ENCODE data around the gene IGLL1.
"Not testable (repeated sequence)": the region's sequence is repeated elsewhere in the genome, so short reads cannot be mapped to it uniquely, and the experiment has no call there.

Gene IGLL1

DNA sequence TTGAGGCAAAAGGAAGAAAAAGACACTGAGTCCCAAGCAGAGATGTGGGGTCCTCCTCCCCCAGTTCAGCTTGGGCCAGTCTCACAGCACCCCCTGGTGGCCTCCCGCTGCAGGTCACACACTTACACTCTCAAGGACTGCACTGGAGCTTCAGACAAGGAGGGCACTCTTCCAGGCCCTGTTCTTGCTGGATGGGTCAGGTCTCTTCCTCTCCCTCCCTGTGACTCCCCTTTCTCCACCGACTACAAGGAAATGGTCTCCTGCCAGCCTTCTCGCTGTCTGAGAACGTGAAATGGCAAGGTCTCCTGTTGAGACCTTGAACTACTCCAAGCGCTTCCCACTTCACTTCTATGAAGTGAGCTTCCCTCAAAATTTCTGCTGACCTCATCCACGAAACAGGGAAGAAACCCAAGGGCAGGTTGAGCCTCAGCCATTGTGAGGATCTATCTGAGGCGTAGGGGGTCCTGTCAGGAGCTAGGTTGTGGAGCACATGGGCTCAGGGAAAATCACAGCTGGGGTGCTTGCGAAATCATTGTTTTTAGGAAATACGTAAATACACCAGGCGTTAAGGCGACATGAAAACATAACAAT is 11.2 kb upstream of the IGLL1 start:
- FAIRE-seq, result no peak

GRCh38 chr22:23583836-23584235 is 3.7 kb upstream of the IGLL1 start:
- FAIRE-seq, result no peak

- FAIRE-seq, result no peak
Observed at GRCh38 chr22:23583153-23583552, 3.1 kb upstream of the IGLL1 start.

DNA sequence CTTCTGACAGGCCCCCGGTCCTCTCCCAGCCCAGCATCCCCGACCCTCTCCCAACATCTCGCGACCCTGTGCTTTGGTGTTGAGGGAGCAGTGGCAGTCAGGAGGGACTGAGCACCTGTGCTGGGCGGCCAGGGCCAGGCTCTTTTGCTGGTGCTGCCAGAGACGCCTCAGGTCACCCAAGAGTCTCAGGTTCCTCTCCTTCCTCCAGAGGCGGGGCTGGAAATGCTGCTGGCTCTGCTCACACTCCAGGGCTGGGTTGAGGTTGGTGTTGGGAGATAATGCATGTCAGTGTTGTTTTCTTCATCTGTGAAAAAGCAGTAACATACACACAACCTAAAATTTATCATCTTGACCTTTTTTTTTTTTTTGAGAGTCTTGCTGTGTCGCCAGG is 1.2 kb upstream of the IGLL1 start:
- no peak for FAIRE-seq

DNA sequence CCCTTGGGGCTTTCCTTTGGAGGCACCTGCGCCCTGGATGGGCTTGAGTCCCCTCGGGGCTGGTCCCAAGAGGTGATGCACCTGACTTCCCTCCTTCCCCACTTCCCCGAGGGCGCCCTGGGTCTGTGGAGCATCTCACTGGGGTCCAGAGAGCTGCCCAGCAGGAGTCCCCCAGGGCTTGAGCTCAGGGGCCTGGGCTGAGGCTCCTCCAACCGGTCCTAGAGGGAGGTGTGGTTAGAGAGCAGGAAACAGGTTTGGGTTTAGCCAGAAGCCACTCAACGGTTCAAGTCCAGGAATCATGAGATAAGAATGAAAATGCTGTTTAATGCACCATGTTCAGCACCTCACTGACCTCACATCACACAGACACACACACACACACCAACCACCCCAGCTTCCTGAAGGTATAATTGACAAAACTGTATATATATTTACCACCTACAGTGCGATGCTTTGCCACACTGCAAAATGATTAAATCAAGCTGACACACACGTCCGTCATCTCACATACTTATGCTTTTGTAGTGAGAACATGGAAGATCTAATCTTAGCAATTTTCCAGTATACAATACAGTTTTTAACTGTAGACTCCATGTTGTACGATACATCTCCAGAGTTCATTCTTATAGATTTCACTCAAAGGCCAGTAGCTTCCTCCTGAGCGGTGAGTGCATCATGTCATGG is 628 bp upstream of the IGLL1 start:
- no peak for FAIRE-seq

GRCh38 chr22:23579280-23579679 is 810 bp downstream of the IGLL1 start:
- no peak for FAIRE-seq

- no peak for FAIRE-seq
Observed at GRCh38 chr22:23578306-23578705, 1.8 kb downstream of the IGLL1 start.

DNA sequence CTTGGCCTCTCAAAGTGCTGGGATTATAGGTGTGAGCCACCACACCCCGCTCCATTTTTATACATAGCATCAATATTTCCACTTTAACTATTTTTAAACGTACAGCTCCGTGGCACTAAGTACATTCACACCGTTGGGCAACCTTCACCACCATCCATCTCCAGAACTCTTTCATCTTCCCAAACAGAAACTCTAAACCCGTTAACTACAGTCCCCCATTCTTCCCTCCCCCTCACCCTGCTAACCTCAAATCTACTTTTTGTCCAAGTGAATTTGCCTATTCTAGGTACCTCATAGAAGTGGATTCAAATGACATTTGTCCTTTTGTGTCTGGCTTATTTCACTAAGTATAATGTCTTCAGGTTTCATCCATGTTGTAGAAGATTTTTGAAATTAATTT is 3.4 kb downstream of the IGLL1 start:
- FAIRE-seq, result no peak

DNA sequence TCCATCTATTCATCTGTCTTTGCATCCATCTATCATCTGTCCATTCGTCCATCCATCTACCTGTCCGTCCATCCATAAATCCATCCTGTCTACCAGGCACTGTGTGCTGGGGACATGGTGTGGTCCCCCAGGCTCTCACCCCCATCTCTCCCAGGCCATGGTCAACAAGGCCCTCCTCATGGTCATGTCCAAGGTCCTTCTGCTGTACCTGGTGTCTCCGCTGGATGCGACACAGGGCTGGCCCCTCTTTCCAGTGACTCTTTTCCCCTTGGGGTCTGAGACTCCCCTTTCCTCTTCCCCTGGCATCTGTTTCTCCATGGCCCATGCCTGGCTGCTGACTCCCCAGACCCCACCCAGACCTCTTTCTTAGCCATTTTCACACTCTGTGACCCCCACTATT is 4.5 kb downstream of the IGLL1 start:
- no peak for FAIRE-seq

- FAIRE-seq, result no peak
Observed at GRCh38 chr22:23574877-23575276, 5.2 kb downstream of the IGLL1 start.

- no peak for FAIRE-seq
Observed at GRCh38 chr22:23574371-23574811, 5.7 kb downstream of the IGLL1 start.

GRCh38 chr22:23573701-23574235 is 6.3 kb downstream of the IGLL1 start:
- not testable (repeated sequence) for FAIRE-seq

- not testable (repeated sequence) for FAIRE-seq
Observed at GRCh38 chr22:23573106-23573505, 7.0 kb downstream of the IGLL1 start.

DNA sequence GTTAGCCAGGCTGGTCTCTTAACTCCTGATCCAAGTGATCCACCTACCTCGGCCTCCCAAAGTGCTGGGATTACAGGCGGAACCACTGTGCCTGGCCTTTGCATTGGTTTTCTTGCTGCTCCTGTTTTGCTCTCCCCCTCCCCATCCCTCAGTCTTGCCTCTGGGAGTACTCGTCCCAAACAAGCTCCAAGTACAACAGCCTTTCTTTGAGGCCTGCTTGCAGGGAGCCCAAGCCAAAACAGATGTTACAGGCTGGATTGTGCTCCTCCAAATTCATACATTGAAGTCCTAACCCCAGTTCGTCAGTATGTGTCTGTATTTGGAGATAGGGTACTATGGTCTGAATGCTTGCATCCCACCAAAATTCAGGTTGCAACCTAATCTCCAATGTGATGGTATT is 8.6 kb downstream of the IGLL1 start:
- FAIRE-seq, result no peak

DNA sequence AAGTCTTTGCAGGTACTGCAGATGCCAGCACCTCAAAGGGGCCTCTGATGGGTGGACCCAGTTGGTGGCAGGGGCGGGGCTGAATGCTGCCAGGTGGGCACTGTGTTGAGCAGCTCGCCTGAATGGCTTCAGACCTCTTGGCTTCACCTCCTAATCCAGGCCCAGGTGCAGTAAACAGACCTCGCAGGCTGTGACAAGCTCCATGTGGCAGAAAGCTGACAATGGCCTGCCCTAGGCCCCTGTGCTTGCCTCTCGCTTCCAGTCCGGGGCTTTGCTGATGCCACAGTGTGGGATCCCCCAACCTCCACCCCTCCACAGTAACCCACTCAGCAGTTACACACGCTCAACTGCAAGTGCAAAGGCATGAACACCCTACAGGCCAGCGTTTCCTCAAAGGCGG is 9.4 kb downstream of the IGLL1 start:
- FAIRE-seq, result no peak

DNA sequence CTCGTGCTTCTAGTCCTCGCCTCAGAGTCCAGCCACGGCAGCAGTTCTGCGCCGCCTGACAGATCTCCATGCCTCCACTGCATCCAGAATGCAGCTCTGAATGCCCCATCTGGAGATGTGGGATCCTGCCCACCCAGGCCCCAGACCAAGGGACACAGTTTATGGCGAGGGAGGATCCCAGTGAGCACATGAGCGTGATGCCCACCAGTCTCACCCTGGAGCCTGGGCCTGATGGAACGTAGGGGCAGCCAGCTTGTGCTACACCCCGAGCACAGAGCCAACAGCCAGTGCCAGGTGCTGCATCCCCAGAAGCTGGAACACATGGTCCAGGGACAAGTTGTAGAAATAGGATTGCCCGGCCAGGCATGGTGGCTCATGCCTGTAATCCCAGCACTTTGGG is 10.4 kb downstream of the IGLL1 start:
- FAIRE-seq, result no peak

DNA sequence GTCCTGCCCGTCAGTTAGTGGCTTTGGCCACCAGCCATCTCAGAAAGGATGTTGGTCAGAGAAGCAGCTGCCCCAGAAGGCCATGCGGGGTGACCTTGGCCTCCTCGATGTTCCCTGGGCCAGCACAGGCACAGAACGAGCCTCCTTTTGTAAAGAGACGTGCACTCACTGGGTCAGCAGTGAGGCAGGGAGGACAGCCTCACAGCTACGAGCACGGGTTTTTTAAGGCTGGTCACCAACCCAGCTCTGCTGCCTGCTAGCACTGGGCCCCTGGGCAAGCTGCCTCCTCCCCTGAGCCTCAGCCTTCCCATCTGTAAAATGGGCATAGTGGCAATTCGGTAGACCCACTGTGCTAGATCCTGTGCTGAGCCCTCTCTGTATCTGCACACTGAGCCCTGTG is 10.8 kb downstream of the IGLL1 start:
- no peak for FAIRE-seq

DNA sequence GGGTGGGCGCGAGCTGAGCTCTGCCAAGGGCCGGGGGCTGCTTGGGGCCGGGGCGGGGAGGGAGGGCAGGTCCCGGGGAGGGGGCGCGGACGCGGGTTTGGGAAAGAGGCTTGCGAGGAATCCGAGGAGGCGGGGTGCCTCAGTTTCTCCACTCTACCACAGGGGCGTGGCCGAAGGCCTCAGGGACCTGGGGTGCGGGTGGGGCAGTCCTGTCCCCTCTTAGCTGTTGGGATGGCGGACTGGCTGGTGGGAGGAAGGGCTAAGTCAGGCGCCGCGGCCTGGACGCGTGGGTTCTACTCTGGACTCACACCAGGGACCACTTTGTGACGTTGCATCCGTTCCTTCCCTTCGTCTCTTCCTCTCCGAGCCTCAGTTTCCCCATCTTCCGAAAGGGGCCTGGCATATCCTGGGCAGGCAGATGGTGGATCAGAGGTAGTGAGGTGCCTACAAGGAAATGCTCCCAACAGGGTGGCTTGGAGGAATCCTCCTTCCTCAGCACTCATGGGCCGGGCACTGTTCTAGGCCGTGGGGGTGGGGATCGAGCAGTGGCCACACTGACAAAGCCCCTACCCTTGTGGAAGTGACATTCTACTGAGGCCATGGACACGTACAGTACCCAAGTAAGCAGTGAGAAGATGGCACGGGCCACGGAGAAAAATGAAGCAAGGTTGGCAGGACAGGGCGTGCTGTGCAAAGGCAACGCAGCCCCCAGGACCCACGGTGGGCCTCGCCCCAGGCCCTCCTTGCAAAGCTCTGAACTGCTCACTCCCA is 13.2 kb downstream of the IGLL1 start:
- FAIRE-seq, result no peak

GRCh38 chr22:23565915-23566704 is 14.0 kb downstream of the IGLL1 start:
- no peak for FAIRE-seq

- no peak for FAIRE-seq
Observed at GRCh38 chr22:23565305-23565914, 14.7 kb downstream of the IGLL1 start.

GRCh38 chr22:23564276-23564675 is 15.8 kb downstream of the IGLL1 start:
- FAIRE-seq, result no peak

DNA sequence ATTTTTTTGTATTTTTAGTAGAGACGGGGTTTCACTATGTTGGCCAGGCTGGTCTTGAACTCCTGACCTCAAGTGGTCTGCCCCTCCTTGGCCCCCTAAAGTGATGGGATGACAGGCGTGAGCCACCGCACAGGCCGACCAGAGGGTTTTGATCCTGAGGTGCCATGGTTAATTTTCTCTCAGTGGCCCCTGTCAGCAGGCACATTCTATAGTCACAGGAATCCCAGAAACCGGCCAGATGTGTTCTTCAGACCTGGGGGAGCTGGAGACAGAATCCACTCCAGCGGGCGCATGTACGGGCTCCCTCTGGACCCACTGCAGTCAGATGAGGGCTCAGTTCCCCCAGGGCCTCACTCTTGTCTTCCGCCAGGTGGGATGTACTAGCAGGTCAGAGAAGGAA is 17.0 kb downstream of the IGLL1 start:
- FAIRE-seq, result no peak

DNA sequence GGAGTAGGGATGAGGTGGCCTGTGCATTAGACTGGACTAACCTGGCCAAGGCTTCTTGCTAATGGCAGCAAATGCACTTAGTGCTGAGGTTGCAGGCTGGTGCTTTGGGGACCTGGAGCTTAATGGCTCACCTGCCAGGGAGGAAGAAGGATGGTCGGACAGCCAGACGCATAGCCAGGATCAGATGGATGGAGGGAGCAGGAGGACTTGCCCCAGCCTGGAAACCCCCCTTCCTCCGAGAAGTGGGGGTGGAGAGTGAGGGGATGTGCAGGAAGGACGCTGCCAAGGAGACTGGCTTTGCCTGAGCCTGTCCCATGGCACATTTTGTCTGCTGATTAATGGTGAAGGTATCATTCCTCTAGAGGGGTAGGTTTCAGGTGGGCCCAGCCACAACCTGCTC is 17.9 kb downstream of the IGLL1 start:
- no peak for FAIRE-seq

Measured in G401.6 (cell line).